AG10803 (cell line): ENCODE measurements around the gene MTMR11.
"Not testable (repeated sequence)": the region's sequence is repeated elsewhere in the genome, so short reads cannot be mapped to it uniquely, and the experiment has no call there.

Experiments
- DNase-seq: peaks from one replicate; pipeline ENCODE4 v3.0.0; 2010; ENCODE audit warnings: low read depth
- H3K4me3 ChIP-seq: 2 replicates; pipeline ENCODE4 v1.5.1; 2011; ENCODE audit warnings: mild to moderate bottlenecking, low read length, control low read depth
- TF ChIP-seq, protein P1 (sequence below): conservative IDR thresholded peaks from 2 replicates; pipeline ENCODE4 v1.5.1; 2011; ENCODE audit warnings: mild to moderate bottlenecking, low read length, control low read depth, inconsistent platforms

The MTMR11 gene

DNA sequence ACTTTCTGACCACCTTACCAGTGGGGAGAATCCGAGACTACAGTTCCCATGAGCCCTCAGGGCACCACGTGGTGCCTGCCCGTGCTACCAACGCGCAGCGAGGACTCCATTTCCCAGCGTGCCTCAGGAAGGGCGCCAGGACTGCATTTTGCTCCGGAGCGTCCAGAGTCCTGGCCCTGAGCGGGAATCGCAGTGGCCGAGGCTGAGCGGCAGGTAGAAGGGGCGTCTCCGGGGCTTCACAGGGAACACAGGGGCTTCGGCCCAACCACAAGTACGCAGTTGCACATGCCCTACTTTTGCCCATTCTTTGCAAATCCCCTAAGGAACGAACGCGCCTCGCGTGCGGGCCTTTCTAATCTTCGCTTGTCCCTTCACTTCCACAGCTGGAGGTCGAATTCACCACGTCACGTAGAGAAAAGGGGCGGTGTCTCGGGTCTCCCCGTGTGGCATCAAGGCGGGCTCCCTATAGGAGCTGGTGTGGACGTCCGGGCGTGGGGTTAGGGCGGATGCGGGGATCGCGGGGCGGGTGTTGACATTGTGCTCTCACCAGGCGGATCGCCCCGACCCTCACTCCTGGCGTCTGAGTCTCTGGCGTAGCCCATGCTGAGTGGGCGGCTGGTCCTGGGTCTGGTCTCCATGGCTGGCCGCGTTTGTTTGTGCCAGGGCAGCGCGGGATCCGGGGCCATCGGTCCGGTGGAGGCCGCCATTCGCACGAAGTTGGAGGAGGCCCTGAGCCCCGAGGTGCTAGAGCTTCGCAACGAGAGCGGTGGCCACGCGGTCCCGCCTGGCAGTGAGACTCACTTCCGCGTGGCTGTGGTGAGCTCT, 37.0 kb downstream of the MTMR11 start, which contains the start of gene BOLA1:
BOLA1 (plus strand) TSS at position 109 of the 825 bp plus-strand sequence; CDS start at position 601, 492 bp downstream.
- peak; percentile 80 for DNase-seq
- H3K4me3 ChIP-seq, result peak within 1 kb of the TSS; percentile 70
- TF ChIP-seq, protein P1, sequence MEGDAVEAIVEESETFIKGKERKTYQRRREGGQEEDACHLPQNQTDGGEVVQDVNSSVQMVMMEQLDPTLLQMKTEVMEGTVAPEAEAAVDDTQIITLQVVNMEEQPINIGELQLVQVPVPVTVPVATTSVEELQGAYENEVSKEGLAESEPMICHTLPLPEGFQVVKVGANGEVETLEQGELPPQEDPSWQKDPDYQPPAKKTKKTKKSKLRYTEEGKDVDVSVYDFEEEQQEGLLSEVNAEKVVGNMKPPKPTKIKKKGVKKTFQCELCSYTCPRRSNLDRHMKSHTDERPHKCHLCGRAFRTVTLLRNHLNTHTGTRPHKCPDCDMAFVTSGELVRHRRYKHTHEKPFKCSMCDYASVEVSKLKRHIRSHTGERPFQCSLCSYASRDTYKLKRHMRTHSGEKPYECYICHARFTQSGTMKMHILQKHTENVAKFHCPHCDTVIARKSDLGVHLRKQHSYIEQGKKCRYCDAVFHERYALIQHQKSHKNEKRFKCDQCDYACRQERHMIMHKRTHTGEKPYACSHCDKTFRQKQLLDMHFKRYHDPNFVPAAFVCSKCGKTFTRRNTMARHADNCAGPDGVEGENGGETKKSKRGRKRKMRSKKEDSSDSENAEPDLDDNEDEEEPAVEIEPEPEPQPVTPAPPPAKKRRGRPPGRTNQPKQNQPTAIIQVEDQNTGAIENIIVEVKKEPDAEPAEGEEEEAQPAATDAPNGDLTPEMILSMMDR, result no peak

DNA sequence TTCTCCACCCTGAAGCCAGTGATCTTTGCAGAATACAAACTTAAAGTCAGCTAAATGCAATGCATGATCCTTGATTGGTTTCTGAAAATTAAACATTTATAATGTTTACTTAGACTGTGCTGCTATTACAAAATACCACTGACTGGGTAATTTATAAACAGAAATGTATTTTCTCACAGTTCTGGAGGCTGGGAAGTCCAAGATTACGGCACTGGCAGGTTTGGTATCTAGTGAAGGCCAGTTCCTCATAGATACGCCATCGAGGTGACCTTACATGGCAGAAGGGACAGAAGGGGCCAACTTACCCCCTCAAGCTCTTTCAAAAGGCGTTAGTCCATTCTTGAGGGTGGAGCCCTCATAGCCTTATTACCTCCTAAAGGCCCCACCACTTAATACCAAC, 40.1 kb downstream of the MTMR11 start:
- no peak for DNase-seq
- H3K4me3 ChIP-seq, result no peak overlapping the region
- TF ChIP-seq, protein P1, result no peak

DNA sequence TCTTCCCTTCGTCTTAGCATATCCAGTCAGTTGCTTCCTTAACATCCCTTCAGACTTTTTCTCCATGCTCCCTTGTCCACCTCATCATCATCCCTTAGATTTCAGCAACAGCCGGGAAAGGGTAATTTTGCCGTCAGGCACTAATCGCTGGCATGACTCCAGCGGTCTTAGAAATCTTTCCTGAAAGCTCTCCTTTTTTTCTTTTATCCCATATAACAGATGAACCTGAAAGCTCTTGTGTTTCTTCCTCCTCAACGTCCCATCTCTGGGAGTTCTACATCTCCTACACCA, 47.7 kb downstream of the MTMR11 start:
- TF ChIP-seq, protein P1, result no peak
- H3K4me3 ChIP-seq, result peak overlapping the region; percentile 79
- peak; percentile 43 for DNase-seq

DNA sequence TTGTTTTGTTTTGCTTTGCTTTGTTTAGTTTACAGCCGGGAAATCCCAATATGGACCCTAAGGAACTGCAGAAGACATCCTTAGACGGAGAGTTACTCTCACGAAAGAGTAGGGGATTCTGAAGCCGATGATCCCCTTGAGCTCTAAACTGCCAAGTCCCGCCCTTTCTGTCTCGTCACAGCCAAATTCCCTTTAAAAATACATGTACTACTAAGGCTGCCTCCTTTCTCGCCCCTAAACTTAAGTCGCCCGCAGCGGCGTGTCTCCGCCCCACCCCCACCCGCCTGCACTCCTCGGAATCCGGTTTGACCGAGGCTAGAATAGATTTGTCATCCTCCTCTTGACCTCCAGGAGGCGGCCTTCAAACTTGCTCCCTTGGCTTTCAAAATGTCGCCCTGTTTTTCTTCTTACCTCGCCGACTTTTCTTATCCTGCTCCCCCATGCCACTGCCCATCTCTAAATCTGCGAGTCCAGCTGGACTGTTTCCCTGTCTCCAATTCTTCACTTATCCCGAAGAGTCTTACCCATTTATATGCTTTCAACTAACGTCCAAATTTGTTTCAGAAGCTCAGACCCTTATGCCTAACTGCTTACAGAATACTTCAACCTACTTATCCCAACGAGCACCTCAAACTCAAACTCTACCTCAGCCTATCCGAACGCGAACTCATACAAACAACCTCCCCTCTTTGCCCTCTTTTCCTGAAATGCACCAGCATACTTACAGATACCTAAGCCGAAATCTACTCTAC, 48.3 kb downstream of the MTMR11 start:
- DNase-seq, result peak; percentile 83
- H3K4me3 ChIP-seq, result peak overlapping the region; percentile 79
- TF ChIP-seq, protein P1, result peak; percentile 71

DNA sequence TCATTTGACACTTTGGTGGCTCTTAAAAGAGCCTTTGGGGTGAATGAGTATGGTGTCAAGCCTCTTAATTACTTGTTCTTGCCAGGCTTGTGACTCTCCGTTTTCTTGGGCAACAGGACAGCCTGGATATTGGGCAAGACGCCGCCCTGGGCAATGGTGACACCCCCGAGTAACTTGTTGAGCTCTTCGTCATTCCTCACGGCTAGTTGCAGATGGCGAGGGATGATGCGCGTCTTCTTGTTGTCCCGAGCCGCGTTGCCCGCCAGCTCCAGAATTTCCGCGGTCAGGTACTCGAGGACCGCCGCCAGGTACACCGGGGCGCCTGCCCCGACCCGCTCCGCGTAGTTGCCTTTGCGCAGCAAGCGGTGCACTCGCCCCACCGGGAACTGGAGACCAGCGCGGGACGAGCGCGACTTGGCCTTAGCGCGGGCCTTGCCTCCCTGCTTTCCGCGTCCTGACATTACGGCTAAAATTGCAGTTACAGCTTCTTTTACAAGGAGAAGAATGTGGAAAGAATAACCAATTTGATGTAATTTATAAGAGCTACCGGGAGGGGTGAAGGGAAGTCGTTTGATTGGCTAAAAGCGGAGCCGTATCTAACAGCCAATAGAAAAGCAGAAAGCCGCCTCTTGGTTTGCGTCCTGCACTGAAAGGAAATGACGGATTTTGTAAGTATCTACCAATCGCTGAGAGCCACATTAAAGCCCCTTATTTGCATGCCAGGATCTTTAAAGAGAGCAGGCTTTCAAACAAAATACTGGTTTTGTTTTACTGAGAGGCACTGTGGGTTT, 49.0 kb downstream of the MTMR11 start:
- TF ChIP-seq, protein P1, result no peak
- H3K4me3 ChIP-seq, result peak overlapping the region; percentile 79
- DNase-seq, result peak; percentile 99

DNA sequence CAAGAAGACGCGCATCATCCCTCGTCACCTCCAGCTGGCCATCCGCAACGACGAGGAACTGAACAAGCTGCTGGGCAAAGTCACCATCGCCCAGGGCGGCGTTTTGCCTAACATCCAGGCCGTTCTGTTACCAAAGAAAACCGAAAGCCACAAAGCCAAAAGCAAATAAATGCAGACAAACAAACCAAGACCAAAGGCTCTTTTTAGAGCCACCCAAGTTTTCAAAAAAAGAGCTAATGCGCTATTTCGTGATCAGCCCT, 49.6 kb downstream of the MTMR11 start:
- H3K4me3 ChIP-seq, result peak overlapping the region; percentile 79
- DNase-seq, result not testable (repeated sequence)

DNA sequence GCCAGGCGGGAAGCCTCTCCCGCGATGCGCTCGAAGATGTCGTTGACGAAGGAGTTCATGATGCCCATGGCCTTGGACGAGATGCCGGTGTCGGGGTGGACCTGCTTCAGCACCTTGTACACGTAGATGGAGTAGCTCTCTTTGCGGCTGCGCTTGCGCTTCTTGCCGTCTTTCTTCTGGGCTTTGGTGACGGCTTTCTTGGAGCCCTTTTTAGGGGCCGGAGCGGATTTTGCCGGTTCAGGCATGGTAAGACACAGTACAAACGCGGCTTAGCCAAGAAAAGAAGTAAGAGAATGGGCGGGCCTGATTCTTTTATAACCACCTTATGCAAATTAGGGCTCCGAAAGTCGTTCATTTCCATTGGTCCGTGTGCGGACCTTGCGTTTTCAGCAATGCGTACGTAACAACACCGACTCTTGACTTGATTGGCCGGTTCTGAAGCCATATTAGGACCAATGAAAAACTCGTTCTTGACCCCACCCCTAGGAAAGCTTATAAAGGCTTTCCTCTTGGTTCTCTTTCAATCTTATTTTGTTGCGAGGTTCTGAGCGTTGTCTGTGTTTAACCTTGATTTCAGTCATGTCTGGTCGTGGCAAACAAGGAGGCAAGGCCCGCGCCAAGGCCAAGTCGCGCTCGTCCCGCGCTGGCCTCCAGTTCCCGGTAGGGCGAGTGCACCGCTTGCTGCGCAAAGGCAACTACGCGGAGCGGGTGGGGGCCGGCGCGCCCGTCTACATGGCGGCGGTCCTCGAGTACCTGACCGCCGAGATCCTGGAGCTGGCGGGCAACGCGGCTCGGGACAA, 50.1 kb downstream of the MTMR11 start:
- TF ChIP-seq, protein P1, result no peak
- H3K4me3 ChIP-seq, result peak overlapping the region; percentile 80
- peak; percentile 100 for DNase-seq

DNA sequence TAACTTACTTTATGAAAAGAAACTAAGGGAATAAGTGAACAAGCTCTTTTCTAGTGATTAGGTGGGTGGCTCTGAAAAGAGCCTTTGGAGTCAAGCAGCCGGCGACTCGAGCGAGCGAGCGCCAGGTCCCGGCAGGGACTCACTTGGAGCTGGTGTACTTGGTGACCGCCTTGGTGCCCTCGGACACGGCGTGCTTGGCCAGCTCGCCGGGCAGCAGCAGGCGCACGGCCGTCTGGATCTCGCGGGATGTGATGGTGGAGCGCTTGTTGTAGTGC, 50.6 kb downstream of the MTMR11 start:
- peak; percentile 44 for DNase-seq
- peak overlapping the region; percentile 80 for H3K4me3 ChIP-seq
